GM19463 (cell line): ENCODE measurements around the gene CFAP210.
"Not testable (repeated sequence)": the region's sequence is repeated elsewhere in the genome, so short reads cannot be mapped to it uniquely, and the experiment has no call there.

Source experiments
- ATAC-seq: cut with Tn5 transposase; IDR thresholded peaks from one replicate; pipeline ENCODE4 v1.9.1; 2021; ENCODE audit warnings: mild to moderate bottlenecking, moderate library complexity; ENCODE audit not compliant: unreplicated experiment

The CFAP210 gene

GRCh38 chr2:169712791-169713227, 18.6 kb upstream of the CFAP210 start:
- ATAC-seq = no peak

DNA sequence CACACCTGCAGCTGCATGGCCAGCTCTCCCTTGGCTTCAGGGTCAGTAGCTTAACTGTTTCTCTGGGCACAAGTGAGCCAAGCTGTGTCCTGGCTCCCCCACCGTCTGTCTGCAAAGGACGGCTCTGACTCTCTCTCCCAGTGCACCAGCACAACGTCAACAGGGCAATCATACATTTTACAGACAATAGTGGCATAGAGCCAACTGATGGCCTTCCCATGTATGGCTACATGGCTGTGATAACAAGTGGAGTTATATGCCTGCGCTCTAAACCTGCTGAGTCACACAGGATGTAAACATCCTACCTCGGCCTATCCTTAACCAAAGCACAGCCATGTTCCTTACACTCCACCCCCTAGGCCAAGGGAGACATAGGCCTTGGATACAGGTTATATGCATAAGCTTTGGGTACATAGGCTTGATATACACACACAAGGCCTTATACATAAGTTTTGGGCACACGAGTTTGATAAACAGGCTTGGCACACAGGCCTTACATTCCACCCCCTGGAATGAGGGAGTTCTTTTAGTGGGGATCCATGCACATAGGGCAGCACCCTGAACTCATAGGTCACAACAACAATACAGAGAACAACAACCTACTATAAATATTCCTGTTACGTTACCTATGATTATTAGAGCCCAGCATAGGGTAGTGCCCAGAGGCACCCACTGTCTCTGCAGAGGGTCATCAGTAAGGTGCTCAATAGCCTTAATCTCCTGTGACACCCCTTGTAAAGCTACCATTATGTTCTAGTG, 17.7 kb upstream of the CFAP210 start:
- ATAC-seq = no peak

GRCh38 chr2:169709981-169710380, 15.8 kb upstream of the CFAP210 start:
- no peak for ATAC-seq

DNA sequence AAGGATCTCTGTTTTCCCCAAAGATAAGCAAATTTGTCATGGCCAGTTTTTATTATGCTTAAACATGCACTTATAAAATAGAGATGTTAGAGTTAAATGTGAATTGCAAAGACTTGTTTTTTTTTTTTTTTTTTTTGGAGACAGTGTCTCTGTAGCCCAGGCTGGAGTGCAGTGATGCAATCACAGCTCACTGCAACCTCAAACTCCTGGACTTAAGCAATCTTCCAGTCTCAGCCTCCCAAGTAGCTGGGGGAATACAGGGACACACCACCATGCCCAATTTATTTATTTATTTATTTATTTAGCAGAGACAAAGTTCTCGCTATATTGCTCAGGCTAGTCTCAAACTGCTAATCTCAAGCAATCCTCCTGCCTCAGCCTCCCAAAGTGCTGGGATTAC, 15.1 kb upstream of the CFAP210 start:
- ATAC-seq = no peak

GRCh38 chr2:169707626-169708025, 13.4 kb upstream of the CFAP210 start:
- no peak for ATAC-seq

GRCh38 chr2:169705927-169706326, 11.7 kb upstream of the CFAP210 start:
- no peak for ATAC-seq

DNA sequence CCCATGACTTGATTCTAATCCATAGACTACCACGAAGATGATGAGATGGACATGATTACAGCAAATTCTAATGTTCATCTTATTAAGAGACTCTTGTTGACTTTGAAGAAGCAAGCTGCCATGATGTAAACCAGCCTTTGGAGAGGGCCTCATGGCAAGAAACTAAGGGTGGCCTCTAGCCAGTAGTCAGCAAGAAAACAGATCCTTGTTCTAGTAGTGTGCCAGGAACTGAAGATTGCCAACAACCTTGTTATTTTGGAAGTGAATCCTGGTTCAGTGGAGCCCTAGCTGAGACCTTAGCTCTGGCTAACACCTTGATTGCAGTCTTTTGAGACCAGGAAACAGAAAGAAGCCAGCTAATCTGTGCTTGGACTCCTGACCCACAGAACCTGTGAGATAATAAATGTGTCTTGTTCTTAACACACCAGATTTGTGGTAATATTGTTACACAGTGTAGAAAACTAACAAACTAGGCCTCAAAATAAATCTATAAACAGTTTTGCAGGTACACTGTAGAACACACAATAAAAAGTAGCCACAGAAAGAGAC, 10.0 kb upstream of the CFAP210 start:
- no peak for ATAC-seq

DNA sequence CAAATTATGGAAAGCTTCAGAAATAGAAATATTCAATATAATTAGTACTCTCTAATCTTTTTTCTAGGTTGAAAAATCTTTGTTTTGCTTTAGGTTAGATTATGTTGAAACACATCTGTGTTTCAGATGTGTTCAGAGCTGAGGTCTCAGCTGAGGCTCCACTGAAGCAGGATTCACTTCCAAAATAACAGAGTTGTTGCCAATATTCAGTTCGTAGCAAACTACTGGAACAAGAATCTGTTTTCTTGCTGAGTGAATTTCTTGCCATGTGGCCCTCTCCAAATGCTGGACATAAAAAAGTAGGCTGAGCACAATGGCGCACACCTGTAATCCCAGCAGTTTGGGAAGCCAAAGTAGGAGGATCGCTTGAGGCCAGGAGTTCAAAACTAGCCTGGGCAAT, 8.8 kb upstream of the CFAP210 start:
- no peak for ATAC-seq

GRCh38 chr2:169699173-169699572, 5.0 kb upstream of the CFAP210 start:
- ATAC-seq = not testable (repeated sequence)

DNA sequence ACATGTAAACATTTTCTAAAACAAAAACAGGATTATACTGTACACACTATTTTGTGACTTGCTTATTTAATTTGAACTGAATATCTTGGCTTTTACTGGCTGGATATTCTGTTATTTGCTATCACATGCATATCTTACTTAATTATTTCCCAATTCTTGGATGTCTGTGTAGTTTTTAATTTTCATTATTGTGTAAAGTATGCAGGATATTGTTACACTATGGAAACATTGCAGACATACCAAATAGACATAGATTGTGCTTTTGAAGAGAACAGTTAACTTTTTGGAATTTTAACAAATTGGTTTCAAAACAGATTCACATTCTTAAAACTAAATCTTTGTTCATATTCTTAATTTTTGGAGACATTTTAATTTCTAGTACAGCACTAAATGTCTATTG, 2.2 kb upstream of the CFAP210 start:
- no peak for ATAC-seq

DNA sequence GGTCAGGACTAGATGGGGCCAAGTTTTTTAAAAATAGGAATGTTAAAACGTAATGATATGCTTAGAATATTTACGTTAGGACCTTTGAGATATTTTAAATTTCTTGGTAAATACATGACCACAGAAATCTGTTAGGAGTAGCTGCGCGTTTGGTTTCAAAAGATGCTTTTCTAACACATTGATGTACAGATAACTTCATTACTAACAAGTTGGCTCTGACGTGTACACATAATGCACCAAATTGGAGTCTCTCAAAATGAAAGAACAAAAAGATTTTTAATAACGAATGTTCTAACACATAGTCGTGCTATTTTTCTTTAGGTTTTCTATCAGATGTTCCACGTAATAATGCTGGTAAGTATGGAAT, 672 bp upstream of the CFAP210 start:
- no peak for ATAC-seq

DNA sequence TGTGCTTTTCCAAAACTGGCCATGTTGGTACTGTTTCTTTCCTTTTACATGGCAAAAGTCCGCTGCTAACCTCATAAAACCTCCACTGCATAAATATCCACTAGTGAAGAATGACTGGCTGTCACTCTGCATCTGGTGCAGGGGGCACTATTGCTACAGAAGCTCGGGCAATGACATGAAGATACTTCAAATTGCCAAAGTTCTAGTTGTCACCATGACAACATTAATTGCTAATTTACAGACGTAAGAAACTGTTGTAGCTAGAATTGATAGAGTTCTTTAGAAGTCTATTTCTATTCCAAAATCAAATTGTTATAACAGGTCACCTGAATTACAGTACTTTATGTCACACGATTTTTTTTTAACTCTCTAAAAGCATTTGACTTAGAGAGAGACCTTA, 845 bp downstream of the CFAP210 start:
- ATAC-seq = no peak

DNA sequence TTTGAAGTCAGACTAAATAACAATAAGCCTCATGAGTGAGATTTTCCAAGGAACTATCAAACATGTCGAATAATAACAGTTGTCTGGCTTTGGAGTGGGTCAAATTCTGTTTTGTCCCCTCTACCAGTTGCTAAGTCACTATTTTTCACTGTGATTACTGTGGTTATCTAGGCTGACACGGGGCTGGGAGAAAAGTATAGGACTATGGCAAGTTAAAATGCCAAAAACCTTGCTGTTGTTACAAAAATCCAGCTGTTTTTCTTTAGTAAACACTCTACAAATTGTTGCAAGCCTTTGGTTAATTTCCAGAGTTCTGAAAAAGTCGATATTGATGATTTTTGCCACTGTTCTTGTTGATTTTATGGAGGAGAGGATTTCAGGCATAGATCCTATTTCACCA, 1.5 kb downstream of the CFAP210 start:
- no peak for ATAC-seq

DNA sequence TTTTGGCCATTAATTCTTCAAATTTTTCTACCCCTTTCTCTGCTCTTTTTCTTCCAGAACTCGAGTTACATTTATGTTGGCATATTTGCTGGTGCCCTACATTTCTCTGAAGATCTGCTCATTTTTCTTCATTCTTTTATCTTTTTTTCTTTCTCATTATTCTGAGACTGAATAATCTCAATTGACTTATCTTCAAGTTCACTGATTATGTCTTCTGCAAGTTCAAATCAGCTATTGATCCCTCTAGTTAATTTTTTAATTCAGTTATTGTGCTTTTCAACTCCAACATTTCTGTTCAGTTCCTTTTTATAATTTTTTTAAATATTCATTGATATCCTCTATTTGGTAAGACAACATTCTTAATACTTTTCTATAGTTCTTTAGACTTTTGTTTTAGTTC, 3.2 kb downstream of the CFAP210 start:
- ATAC-seq = no peak

GRCh38 chr2:169687943-169688342, 6.3 kb downstream of the CFAP210 start:
- not testable (repeated sequence) for ATAC-seq

- ATAC-seq = not testable (repeated sequence)
Measured at GRCh38 chr2:169686825-169687224, 7.4 kb downstream of the CFAP210 start.

DNA sequence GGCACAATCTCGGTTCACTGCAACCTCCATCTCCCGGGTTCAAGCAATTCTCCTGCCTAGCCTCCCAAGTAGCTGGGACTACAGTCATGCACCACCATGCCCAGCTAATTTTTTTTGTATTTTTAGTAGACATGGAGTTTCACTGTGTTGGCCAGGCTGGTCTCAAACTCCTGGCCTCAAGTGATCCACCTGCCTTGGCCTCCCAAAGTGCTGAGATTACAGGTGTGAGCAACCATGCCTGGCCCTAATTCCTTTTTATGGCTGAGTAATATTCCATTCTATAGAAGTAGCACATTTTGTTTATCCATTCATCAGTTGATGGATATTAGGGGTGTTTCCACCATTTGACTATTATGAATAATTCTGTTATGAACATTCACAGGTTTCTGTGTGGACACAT, 9.5 kb downstream of the CFAP210 start:
- not testable (repeated sequence) for ATAC-seq

GRCh38 chr2:169684135-169684565, 10.1 kb downstream of the CFAP210 start:
- no peak for ATAC-seq

DNA sequence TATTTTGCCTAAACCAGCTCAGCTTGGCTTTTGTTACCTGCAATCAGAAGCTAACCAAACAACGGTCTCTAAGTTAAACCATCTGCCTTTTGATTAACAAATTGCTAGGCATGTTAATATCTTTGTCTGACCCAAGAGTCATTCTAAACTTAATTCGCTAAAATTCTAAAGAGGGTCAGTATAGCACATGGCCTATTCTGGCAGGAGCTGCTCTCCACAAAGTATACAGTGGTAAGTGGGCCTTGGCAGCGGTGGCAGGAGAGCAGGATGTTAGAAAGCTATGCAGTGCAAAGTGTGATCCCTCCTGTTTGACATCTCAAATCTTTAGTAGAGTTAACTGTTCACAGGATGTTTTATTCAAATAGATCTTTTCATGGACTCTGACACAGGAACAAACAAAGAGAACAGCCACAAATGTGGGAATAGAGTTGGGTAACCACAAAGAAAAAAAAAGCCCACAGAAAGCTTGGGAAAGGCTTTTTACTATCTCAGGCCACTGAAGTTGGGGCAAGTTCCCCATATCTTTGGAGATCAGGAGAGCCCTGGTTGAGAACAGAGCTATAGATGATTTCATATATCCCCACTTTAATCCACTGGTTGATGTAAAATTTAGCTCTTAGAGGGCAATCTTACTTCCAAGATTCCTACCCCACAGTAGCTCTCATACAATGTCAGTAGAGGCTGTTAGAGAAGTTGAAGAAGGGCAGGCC, 10.6 kb downstream of the CFAP210 start:
- ATAC-seq = no peak

GRCh38 chr2:169683054-169683424, 11.2 kb downstream of the CFAP210 start:
- no peak for ATAC-seq

DNA sequence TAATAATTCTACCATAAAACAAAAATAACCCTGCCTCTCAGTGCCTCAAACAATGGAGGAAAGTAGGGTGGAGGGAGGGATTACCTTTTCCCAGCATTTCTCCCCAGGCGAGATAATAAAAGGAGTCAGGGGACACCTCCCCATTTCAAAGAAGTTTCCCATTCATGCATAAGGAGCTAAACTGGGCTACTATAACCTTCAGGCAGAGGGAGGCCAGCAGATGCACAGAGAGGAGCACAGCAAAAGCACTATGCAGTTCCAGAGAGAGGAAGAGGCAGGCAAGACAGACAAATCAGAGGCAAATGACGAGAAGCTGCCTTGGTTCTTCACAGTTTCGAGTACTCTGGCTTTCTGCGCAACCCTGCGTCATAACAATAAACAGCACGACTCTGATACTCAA, 17.4 kb downstream of the CFAP210 start:
- no peak for ATAC-seq

- ATAC-seq = no peak
Measured at GRCh38 chr2:169676357-169676756, 17.8 kb downstream of the CFAP210 start.
